HG03066 (cell line): ENCODE results near the gene POU1F1.
"Not testable (repeated sequence)": the region's sequence is repeated elsewhere in the genome, so short reads cannot be mapped to it uniquely, and the experiment has no call there.

Experiments
- ATAC-seq: cut with Tn5 transposase; IDR thresholded peaks from one replicate; pipeline ENCODE4 v1.9.1; 2021; ENCODE audit warnings: low read depth; ENCODE audit not compliant: unreplicated experiment

The POU1F1 gene

GRCh38 chr3:87276484-87276883 is at the start of gene POU1F1:
Gene POU1F1 (minus strand): TSS chr3:87276584. CDS start chr3:87276462, 122 bp downstream.
- no peak for ATAC-seq

GRCh38 chr3:87324609-87325008 is 48.2 kb upstream of the POU1F1 start:
- no peak for ATAC-seq

GRCh38 chr3:87320756-87321626 is 44.6 kb upstream of the POU1F1 start:
- no peak for ATAC-seq

GRCh38 chr3:87318617-87319021 is 42.2 kb upstream of the POU1F1 start:
- no peak for ATAC-seq

- ATAC-seq, result no peak
These were observed 41.4 kb upstream of the POU1F1 start for GRCh38 chr3:87317779-87318178.

GRCh38 chr3:87313641-87314040 is 37.3 kb upstream of the POU1F1 start:
- ATAC-seq, result no peak

- ATAC-seq, result no peak
These were observed 34.9 kb upstream of the POU1F1 start for GRCh38 chr3:87311309-87311708.

- ATAC-seq, result no peak
These were observed 33.2 kb upstream of the POU1F1 start for GRCh38 chr3:87309601-87310000.

- ATAC-seq, result no peak
These were observed 31.4 kb upstream of the POU1F1 start for GRCh38 chr3:87307805-87308204.

- ATAC-seq, result no peak
These were observed 29.1 kb upstream of the POU1F1 start for GRCh38 chr3:87305517-87305916.

- not testable (repeated sequence) for ATAC-seq
These were observed 28.6 kb upstream of the POU1F1 start for GRCh38 chr3:87305031-87305430.

- ATAC-seq, result no peak
These were observed 21.8 kb upstream of the POU1F1 start for GRCh38 chr3:87298111-87298718.

- no peak for ATAC-seq
These were observed 12.1 kb upstream of the POU1F1 start for GRCh38 chr3:87288446-87288845.

GRCh38 chr3:87287011-87287410 is 10.6 kb upstream of the POU1F1 start:
- no peak for ATAC-seq

GRCh38 chr3:87272718-87273341 is 3.6 kb downstream of the POU1F1 start:
- ATAC-seq, result peak; percentile 69

- ATAC-seq, result no peak
These were observed 5.3 kb downstream of the POU1F1 start for GRCh38 chr3:87270908-87271700.

GRCh38 chr3:87269723-87270122 is 6.7 kb downstream of the POU1F1 start:
- ATAC-seq, result no peak

GRCh38 chr3:87268646-87269211 is 7.7 kb downstream of the POU1F1 start:
- no peak for ATAC-seq

- ATAC-seq, result no peak
These were observed 8.3 kb downstream of the POU1F1 start for GRCh38 chr3:87267953-87268645.

- no peak for ATAC-seq
These were observed 14.5 kb downstream of the POU1F1 start for GRCh38 chr3:87261925-87262324.
